Calu3 (cell line): ENCODE data around the gene ATG4A. TPM values are rescaled to one million over a fixed set of nuclear protein-coding genes. Genes with fewer than 3 reads are reported as not detected.

Source experiments
- BruUV-seq: library from RNA; stranded (reverse); fragments of 400-500 nt; replicated peaks from 2 replicates; lab custom pipeline; 2021; lab: Mats Ljungman, UMichigan
- CTCF ChIA-PET: fragments of 300-600 bp; sonication (Branson Sonifier 250); formaldehyde crosslinking; loops from one replicate; lab custom pipeline; 2022; ENCODE audit warnings: antibody characterized with exemption; lab: Charles Lee
- DNase-seq: peaks from one replicate; pipeline ENCODE4 v3.0.0; 2022
- H3K27ac Mint-ChIP-seq: one replicate; pipeline ENCODE4 v1.8.0; 2022; ENCODE audit warnings: mixed read lengths; ENCODE audit not compliant: unreplicated experiment
- H3K27me3 Mint-ChIP-seq: one replicate; pipeline ENCODE4 v1.8.0; 2022; ENCODE audit warnings: mixed read lengths; ENCODE audit not compliant: unreplicated experiment
- H3K36me3 Mint-ChIP-seq: one replicate; pipeline ENCODE4 v1.8.0; 2022; ENCODE audit warnings: mild to moderate bottlenecking, moderate library complexity, mixed read lengths; ENCODE audit not compliant: insufficient read depth, unreplicated experiment
- H3K4me1 Mint-ChIP-seq: one replicate; pipeline ENCODE4 v1.8.0; 2022; ENCODE audit warnings: mild to moderate bottlenecking, low read depth, mixed read lengths; ENCODE audit not compliant: unreplicated experiment
- H3K4me3 Mint-ChIP-seq: one replicate; pipeline ENCODE4 v1.8.0; 2022; ENCODE audit warnings: mild to moderate bottlenecking, low read depth, moderate library complexity, mixed read lengths; ENCODE audit not compliant: unreplicated experiment
- H3K9me3 Mint-ChIP-seq: one replicate; pipeline ENCODE4 v1.8.0; 2022; ENCODE audit warnings: low read depth, mixed read lengths; ENCODE audit not compliant: unreplicated experiment
- intact Hi-C: fragments of 100-400 bp; cut with micrococcal nuclease; formaldehyde crosslinking; loops from one replicate; pipeline ENCODE4 v1.10.0; 2022; ENCODE audit not compliant: unreplicated experiment
- total RNA-seq: library from RNA; stranded (reverse); gene quantifications from 2 replicates; pipeline ENCODE4 v1.2.3, GENCODE V29; 2022
- TF ChIP-seq, protein P1 (sequence below): fragments of 200-600 bp; IDR thresholded peaks from one replicate; pipeline ENCODE4 v1.8.0; 2022; ENCODE audit warnings: antibody characterized with exemption; ENCODE audit not compliant: unreplicated experiment

ATG4A gene
- total RNA-seq, 1 experiment from 2014 or later: 9.8 TPM

DNA sequence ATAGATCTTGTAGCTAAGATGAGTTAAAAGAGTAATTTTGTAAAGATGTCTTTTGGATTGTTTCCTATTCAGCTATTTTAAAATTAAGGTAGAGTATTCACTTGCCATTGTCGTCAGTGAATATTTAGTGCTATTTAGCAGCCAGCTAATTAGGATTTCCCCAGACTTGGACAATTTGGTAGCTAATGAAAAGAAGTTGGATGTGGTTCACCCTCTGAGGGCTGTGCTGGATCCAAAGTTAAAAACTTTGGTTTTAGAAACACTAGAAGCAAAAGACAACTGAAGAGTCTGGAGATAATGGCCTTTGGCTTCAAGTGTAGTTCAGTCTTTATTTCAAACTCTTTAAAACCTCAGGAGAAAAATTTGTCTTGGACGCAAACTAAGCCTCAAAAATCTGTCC is 41.3 kb downstream of the ATG4A start:
- BruUV-seq: no TSS peak
- H3K4me1 Mint-ChIP-seq: no peaks in the 10 kb centered on the region

DNA sequence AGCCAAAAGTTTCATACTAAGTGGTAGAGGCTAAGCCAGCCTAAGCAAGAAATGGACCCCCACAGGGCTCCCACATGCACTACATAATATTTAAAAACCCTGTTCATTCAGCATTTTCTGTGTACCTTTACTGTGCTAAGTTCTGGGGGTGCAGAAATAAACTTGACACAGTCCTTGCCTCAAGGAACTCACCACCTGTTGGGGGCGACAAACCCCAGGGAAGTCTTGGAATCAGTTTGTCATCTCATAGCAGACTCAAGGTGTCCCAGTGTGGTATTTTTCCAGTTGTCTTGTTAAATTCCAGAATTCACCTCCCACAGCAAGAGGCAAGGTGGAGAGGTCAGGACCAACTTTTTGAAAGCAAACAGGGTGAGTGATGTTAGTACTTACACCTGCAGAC is 43.1 kb downstream of the ATG4A start:
- Mint-ChIP-seq H3K9me3 (peaks cover 2% of the 10 kb centered on the region), H3K27ac (no peak overlapping the region), H3K27me3 (no peaks in the 10 kb centered on the region), H3K4me3 (no peak overlapping the region), H3K36me3 (no peaks in the 10 kb centered on the region), H3K4me1 (no peaks in the 10 kb centered on the region)
- intact Hi-C loops: no loop called here
- TF ChIP-seq, protein P1, sequence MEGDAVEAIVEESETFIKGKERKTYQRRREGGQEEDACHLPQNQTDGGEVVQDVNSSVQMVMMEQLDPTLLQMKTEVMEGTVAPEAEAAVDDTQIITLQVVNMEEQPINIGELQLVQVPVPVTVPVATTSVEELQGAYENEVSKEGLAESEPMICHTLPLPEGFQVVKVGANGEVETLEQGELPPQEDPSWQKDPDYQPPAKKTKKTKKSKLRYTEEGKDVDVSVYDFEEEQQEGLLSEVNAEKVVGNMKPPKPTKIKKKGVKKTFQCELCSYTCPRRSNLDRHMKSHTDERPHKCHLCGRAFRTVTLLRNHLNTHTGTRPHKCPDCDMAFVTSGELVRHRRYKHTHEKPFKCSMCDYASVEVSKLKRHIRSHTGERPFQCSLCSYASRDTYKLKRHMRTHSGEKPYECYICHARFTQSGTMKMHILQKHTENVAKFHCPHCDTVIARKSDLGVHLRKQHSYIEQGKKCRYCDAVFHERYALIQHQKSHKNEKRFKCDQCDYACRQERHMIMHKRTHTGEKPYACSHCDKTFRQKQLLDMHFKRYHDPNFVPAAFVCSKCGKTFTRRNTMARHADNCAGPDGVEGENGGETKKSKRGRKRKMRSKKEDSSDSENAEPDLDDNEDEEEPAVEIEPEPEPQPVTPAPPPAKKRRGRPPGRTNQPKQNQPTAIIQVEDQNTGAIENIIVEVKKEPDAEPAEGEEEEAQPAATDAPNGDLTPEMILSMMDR: no peak
- DNase-seq: no peak
- no TSS peak for BruUV-seq
- CTCF ChIA-PET: no interaction called here

More for the DNA sequence above, 41.3 kb downstream of the ATG4A start:
- Mint-ChIP-seq H3K27me3 (no peaks in the 10 kb centered on the region), H3K9me3 (no peaks in the 10 kb centered on the region), H3K36me3 (no peaks in the 10 kb centered on the region), H3K27ac (no peak overlapping the region), H3K4me3 (no peak overlapping the region)
- intact Hi-C loops: no loop called here
- DNase-seq: no peak
- TF ChIP-seq, protein P1: no peak
- CTCF ChIA-PET: no interaction called here

DNA sequence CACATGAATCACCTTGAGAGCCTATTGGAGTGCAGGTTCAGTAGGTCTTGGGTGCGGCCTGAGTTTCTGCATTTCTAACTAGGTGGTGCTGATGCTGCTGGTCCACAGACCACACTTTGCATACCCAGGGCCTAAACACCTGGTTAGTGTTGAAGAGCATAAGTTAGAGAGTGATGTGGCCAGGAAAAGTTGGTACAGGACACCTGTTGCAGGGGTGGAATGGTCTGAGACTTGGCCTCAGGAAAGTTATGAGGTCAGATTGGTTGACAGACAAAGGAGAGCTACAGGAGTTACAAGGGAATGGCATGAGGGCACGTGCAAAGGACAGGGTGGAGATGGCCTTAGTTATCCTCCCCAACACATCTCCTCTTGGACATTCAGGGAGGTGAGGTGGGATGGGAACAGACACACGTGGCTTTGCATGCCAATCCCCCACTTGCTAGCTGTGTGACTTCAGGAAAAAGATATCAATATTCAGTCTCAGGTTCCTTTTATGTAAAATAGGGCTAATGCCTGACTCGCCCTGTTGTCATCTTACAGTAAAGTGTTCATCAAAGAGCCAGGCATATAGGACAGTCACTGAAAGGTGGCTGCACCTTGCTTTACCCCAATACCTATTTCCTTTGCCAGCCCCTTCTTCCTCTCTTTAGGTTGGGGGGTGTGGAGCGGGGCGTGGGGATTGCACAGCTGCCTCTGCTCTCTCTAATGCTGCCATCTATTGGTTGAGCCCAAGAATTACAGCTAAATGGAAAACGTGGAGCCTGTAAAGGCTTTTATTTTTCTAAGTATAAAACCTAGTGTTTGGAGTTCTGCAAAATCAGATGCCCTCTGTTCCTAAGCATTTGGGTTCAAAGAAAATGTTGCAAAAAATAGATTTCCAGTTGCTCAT is 47.5 kb downstream of the ATG4A start:
- TF ChIP-seq, protein P1: no peak
- H3K27ac Mint-ChIP-seq: no peak overlapping the region
- H3K27me3 Mint-ChIP-seq: no peaks in the 10 kb centered on the region
- no TSS peak for BruUV-seq
- CTCF ChIA-PET: interaction anchor here (1.4 kb wide), 1 partner anchor 22 kb away, joined by 3 read pairs; no protein-coding TSS in a partner anchor
- intact Hi-C loops: no loop called here
- DNase-seq: peak; percentile 3
- peaks cover 2% of the 10 kb centered on the region for H3K9me3 Mint-ChIP-seq
- H3K36me3 Mint-ChIP-seq: no peaks in the 10 kb centered on the region
- no peaks in the 10 kb centered on the region for H3K4me1 Mint-ChIP-seq
- H3K4me3 Mint-ChIP-seq: no peak overlapping the region

DNA sequence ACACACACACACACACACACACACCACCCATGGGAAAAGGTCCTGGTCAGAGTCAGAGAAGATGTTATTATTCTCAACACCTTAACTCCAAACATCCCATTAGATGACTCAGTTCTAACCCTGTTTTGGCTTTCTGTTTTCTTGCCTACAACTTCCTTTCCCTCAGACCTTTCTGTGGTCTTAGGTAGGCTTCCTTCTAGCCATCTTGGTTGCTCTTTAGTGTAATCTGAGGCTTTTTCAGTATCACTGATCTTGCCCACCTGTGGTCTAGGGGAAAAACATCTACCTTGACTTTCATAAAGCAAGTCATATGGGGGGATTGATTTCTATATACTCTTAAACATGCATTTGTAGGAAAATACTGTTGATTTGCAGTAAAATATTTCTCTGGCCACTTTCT is 56.9 kb downstream of the ATG4A start:
- no peak for DNase-seq
- Mint-ChIP-seq H3K27ac (no peak overlapping the region), H3K4me3 (no peak overlapping the region), H3K4me1 (no peaks in the 10 kb centered on the region), H3K9me3 (no peaks in the 10 kb centered on the region), H3K27me3 (no peaks in the 10 kb centered on the region), H3K36me3 (no peaks in the 10 kb centered on the region)
- intact Hi-C loops: no loop called here
- CTCF ChIA-PET: no interaction called here
- TF ChIP-seq, protein P1: no peak
- BruUV-seq: no TSS peak
